ENCODE measurements around the gene SPTLC3.

SPTLC3 gene

GRCh38 chr20:13041574-13042457, 33.0 kb downstream of the SPTLC3 start:
- no peak for TF ChIP-seq TAF1 (IDR thresholded peaks at IDR 0.05; ENCODE audit: borderline replicate concordance, insufficient read depth, low read length)
- no peak for TF ChIP-seq FOXP2 (optimal IDR thresholded peaks at IDR 0.05; ENCODE audit: borderline replicate concordance, extremely low read depth, extremely low read length, insufficient read depth)
- no peak for TF ChIP-seq REST (IDR thresholded peaks at IDR 0.05; ENCODE audit: insufficient read depth in 1 of 2, low read depth in 2 of 2, low read length in 2 of 2)
- TF ChIP-seq SIN3A (IDR thresholded peaks at IDR 0.05; ENCODE audit: borderline replicate concordance, insufficient read depth, low read length) = no peak
- TF ChIP-seq POLR2AphosphoS5 (IDR thresholded peaks at IDR 0.05; ENCODE audit: low read depth, low read length) = no peak

DNA sequence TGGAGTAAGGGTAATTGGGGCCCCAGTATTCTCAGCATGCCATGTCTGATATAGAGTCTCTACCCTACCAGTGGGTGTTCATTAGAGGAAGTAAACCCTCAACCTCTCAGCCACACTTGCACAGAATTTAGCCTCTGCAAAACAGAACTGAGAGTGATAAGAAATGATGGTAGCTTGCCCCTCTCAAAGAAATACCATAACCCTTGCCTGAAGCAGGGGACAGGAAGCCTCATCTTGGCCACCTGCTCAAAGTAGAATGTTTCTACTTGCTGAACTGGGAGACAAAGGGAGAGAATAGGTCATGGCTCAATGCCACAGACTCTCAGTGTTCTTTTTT, 33.7 kb downstream of the SPTLC3 start:
- TF ChIP-seq FOXP2 (optimal IDR thresholded peaks at IDR 0.05; ENCODE audit: borderline replicate concordance, extremely low read depth, extremely low read length, insufficient read depth) (no peak), POLR2AphosphoS5 (IDR thresholded peaks at IDR 0.05; ENCODE audit: low read depth, low read length) (no peak), TAF1 (IDR thresholded peaks at IDR 0.05; ENCODE audit: borderline replicate concordance, insufficient read depth, low read length) (no peak), REST (IDR thresholded peaks at IDR 0.05; ENCODE audit: insufficient read depth in 1 of 2, low read depth in 2 of 2, low read length in 2 of 2) (no peak), SIN3A (IDR thresholded peaks at IDR 0.05; ENCODE audit: borderline replicate concordance, insufficient read depth, low read length) (no peak)

DNA sequence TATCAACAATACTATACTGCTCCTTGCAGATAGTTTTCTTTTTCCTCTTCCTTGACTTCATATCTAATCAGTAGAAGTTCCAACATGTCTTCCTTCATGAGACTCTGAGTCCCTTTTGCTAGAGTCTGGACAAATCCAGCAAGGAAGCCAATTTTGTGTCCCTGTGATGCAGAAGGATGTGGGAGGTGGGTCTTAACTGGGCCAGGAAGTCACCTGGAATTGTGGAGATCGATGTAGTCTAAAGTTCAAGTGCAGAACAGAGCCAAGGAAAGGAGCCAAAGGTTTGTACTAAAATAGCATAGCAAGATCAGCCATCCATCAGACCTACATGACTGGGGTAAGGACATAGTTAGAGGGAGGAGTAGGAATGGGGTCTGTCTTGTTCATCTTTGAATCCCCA, 37.6 kb downstream of the SPTLC3 start:
- TF ChIP-seq REST (IDR thresholded peaks at IDR 0.05; ENCODE audit: insufficient read depth in 1 of 2, low read depth in 2 of 2, low read length in 2 of 2) = no peak
- TF ChIP-seq SIN3A (IDR thresholded peaks at IDR 0.05; ENCODE audit: borderline replicate concordance, insufficient read depth, low read length) = no peak
- no peak for TF ChIP-seq TAF1 (IDR thresholded peaks at IDR 0.05; ENCODE audit: borderline replicate concordance, insufficient read depth, low read length)
- TF ChIP-seq POLR2AphosphoS5 (IDR thresholded peaks at IDR 0.05; ENCODE audit: low read depth, low read length) = no peak
- TF ChIP-seq FOXP2 (optimal IDR thresholded peaks at IDR 0.05; ENCODE audit: borderline replicate concordance, extremely low read depth, extremely low read length, insufficient read depth) = no peak

DNA sequence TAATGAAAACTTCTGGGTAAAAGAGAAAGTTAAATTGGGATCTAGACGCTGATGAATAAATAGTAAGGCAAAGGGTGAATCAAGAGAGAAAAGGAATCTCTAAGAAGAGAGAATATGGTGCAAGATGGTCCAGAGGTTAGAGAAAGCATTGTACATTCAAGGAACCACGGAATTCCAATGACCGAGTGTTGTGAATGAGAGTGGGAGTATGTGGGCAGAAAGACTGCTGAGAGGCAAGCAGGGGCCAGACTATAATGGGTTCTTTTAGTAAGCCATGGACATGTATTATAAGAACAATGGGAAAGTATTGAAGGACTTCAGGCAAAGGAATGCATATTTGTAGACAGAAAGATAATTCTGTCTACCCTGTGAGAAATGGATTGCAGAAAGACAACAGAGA, 45.2 kb downstream of the SPTLC3 start:
- TF ChIP-seq SIN3A (IDR thresholded peaks at IDR 0.05; ENCODE audit: borderline replicate concordance, insufficient read depth, low read length) (no peak), POLR2AphosphoS5 (IDR thresholded peaks at IDR 0.05; ENCODE audit: low read depth, low read length) (no peak), REST (IDR thresholded peaks at IDR 0.05; ENCODE audit: insufficient read depth in 1 of 2, low read depth in 2 of 2, low read length in 2 of 2) (no peak), FOXP2 (optimal IDR thresholded peaks at IDR 0.05; ENCODE audit: borderline replicate concordance, extremely low read depth, extremely low read length, insufficient read depth) (no peak), TAF1 (IDR thresholded peaks at IDR 0.05; ENCODE audit: borderline replicate concordance, insufficient read depth, low read length) (no peak)

Data from PFSK-1 (cell line).